ENCODE results near the gene PDE4D.
"Not testable (repeated sequence)": the region's sequence is repeated elsewhere in the genome, so short reads cannot be mapped to it uniquely, and the experiment has no call there.

GRCh38 chr5:59302509-59302908 lies 591.0 kb downstream of the PDE4D start:
- not testable (repeated sequence) for TF ChIP-seq CTCF (conservative IDR thresholded peaks at IDR 0.05; ENCODE audit: low read length); EZH2phosphoT487 (IDR thresholded peaks at IDR 0.05; ENCODE audit: borderline replicate concordance, low read depth, low read length)
